ENCODE data around the gene APOB. TPM values are rescaled to one million over a fixed set of nuclear protein-coding genes. Genes with fewer than 3 reads are reported as not detected.

APOB gene
- total RNA-seq, 2 donors from 2014 or later: 7.5 to 14.1 TPM

- WGBS, 2 experiments (ENCODE audit: insufficient coverage in 1 of 2, insufficient read length in 1 of 2): 92 to 94% methylated on average over 3 to 7 of the region's 7 CpGs
- H3K27me3 ChIP-seq (ENCODE audit: control insufficient read depth, insufficient read depth, low read length, poor library complexity, severe bottlenecking): peaks cover 7% of the 10 kb centered on the region
- Mint-ChIP-seq H3K36me3 (ENCODE audit: low read depth) (peaks cover 3% of the 10 kb centered on the region), H3K27me3 (ENCODE audit: insufficient read depth) (peaks cover 6% of the 10 kb centered on the region), H3K27ac (no peak overlapping the region), H3K4me3 (no peak overlapping the region), H3K4me1 (no peaks in the 10 kb centered on the region), H3K9me3 (no peaks in the 10 kb centered on the region)
- H3K9ac ChIP-seq (ENCODE audit: extremely low read depth, low read length, poor library complexity, severe bottlenecking): no peak overlapping the region
- no peaks in the 10 kb centered on the region for H3K36me3 ChIP-seq (ENCODE audit: control insufficient read depth, insufficient read depth, low read length)
- no peak for TF ChIP-seq CTCF (conservative IDR thresholded peaks at IDR 0.05)
- DNase-seq: no peak
- H3K9me3 ChIP-seq (ENCODE audit: control insufficient read depth, low read length): no peaks in the 10 kb centered on the region
- no peaks in the 10 kb centered on the region for H3K4me1 ChIP-seq (ENCODE audit: control insufficient read depth, insufficient read depth, low read length)
- no peak overlapping the region for H3K4me3 ChIP-seq (ENCODE audit: low read length)
- H3K27ac ChIP-seq (ENCODE audit: low read depth, low read length): no peak overlapping the region
Observed at GRCh38 chr2:21024722-21025389, 19.0 kb downstream of the APOB start.

GRCh38 chr2:21024198-21024597 lies 19.7 kb downstream of the APOB start:
- H3K27ac ChIP-seq (ENCODE audit: low read depth, low read length): no peak overlapping the region
- no peak for TF ChIP-seq CTCF (conservative IDR thresholded peaks at IDR 0.05)
- no peak overlapping the region for H3K9ac ChIP-seq (ENCODE audit: extremely low read depth, low read length, poor library complexity, severe bottlenecking)
- Mint-ChIP-seq H3K36me3 (ENCODE audit: low read depth) (no peaks in the 10 kb centered on the region), H3K9me3 (no peaks in the 10 kb centered on the region), H3K27me3 (ENCODE audit: insufficient read depth) (peaks cover 6% of the 10 kb centered on the region), H3K27ac (no peak overlapping the region), H3K4me1 (no peaks in the 10 kb centered on the region), H3K4me3 (no peak overlapping the region)
- DNase-seq: no peak
- 89 to 100% methylated on average over 2 to 5 of the region's 5 CpGs for WGBS, 2 experiments (ENCODE audit: insufficient coverage in 1 of 2, insufficient read length in 1 of 2)
- H3K4me3 ChIP-seq (ENCODE audit: low read length): no peak overlapping the region
- no peaks in the 10 kb centered on the region for H3K36me3 ChIP-seq (ENCODE audit: control insufficient read depth, insufficient read depth, low read length)
- H3K4me1 ChIP-seq (ENCODE audit: control insufficient read depth, insufficient read depth, low read length): no peaks in the 10 kb centered on the region
- no peaks in the 10 kb centered on the region for H3K9me3 ChIP-seq (ENCODE audit: control insufficient read depth, low read length)
- peaks cover 7% of the 10 kb centered on the region for H3K27me3 ChIP-seq (ENCODE audit: control insufficient read depth, insufficient read depth, low read length, poor library complexity, severe bottlenecking)

- no peak overlapping the region for H3K4me3 Mint-ChIP-seq
- no peaks in the 10 kb centered on the region for H3K9me3 Mint-ChIP-seq
- Histone ChIP-seq H3K4me1 (ENCODE audit: control insufficient read depth, insufficient read depth, low read length) (no peaks in the 10 kb centered on the region), H3K9me3 (ENCODE audit: control insufficient read depth, low read length) (no peaks in the 10 kb centered on the region), H3K27me3 (ENCODE audit: control insufficient read depth, insufficient read depth, low read length, poor library complexity, severe bottlenecking) (peaks cover 7% of the 10 kb centered on the region), H3K36me3 (ENCODE audit: control insufficient read depth, insufficient read depth, low read length) (no peaks in the 10 kb centered on the region), H3K27ac (ENCODE audit: low read depth, low read length) (no peak overlapping the region), H3K4me3 (ENCODE audit: low read length) (no peak overlapping the region), H3K9ac (ENCODE audit: extremely low read depth, low read length, poor library complexity, severe bottlenecking) (no peak overlapping the region)
- no peak for TF ChIP-seq CTCF (conservative IDR thresholded peaks at IDR 0.05)
- H3K27me3 Mint-ChIP-seq (ENCODE audit: insufficient read depth): peaks cover 6% of the 10 kb centered on the region
- no peak for DNase-seq
- H3K36me3 Mint-ChIP-seq (ENCODE audit: low read depth): no peaks in the 10 kb centered on the region
- H3K27ac Mint-ChIP-seq: no peak overlapping the region
- WGBS, 2 experiments (ENCODE audit: insufficient coverage in 1 of 2, insufficient read length in 1 of 2): 90 to 93% methylated on average over 3 of the region's 4 CpGs
- H3K4me1 Mint-ChIP-seq: no peaks in the 10 kb centered on the region
Observed at GRCh38 chr2:21023419-21024181, 20.3 kb downstream of the APOB start.

Data from endodermal cell (in vitro differentiated cells).